Prostate gland (tissue), 2 donors: Measurements from ENCODE around the gene CTH.

Experiments
- POLR2A ChIP-seq: fragments of 450-650 bp; IDR thresholded peaks from one replicate; pipeline ENCODE4 v1.6.1; 2016; ENCODE audit warnings: antibody characterized with exemption, mild to moderate bottlenecking
- POLR2AphosphoS5 ChIP-seq: sonication (generic); formaldehyde crosslinking; IDR thresholded peaks from one replicate; pipeline ENCODE4 v1.6.1; 2017; ENCODE audit warnings: antibody characterized with exemption
- TF ChIP-seq, protein P1 (sequence below), 4 experiments: fragments of 200-600 bp in 2 of 4; fragments of 450-650 bp in 2 of 4; sonication (generic) in 2 of 4; IDR thresholded peaks; 1 replicate in 3 of 4; 2 replicates in 1 of 4; pipeline ENCODE4 v1.5.1; 2016 to 2019; ENCODE audit warnings: antibody characterized with exemption in 4 of 4, mild to moderate bottlenecking in 2 of 4, moderate library complexity in 2 of 4

DNA sequence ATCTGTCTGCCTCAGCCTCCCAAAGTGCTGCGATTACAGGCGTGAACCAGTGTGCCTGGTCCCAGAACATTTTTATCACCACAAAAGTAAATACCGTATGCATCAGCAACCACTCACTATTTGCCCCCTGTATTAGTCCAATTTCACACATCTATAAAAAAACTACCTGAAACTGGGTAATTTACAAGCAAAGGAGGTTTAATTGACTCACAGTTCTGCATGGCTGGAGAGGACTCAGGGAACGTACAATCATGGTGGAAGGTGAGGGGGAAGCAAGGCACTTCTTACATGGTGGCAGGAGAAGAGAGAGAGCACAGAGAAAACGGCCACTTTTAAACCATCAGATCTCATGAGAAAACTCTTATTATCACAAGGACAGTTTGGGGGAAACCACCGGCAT, 25.6 kb upstream of the CTH start:
- TF ChIP-seq, protein P1, sequence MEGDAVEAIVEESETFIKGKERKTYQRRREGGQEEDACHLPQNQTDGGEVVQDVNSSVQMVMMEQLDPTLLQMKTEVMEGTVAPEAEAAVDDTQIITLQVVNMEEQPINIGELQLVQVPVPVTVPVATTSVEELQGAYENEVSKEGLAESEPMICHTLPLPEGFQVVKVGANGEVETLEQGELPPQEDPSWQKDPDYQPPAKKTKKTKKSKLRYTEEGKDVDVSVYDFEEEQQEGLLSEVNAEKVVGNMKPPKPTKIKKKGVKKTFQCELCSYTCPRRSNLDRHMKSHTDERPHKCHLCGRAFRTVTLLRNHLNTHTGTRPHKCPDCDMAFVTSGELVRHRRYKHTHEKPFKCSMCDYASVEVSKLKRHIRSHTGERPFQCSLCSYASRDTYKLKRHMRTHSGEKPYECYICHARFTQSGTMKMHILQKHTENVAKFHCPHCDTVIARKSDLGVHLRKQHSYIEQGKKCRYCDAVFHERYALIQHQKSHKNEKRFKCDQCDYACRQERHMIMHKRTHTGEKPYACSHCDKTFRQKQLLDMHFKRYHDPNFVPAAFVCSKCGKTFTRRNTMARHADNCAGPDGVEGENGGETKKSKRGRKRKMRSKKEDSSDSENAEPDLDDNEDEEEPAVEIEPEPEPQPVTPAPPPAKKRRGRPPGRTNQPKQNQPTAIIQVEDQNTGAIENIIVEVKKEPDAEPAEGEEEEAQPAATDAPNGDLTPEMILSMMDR (IDR thresholded peaks at IDR 0.05): no peak
- TF ChIP-seq POLR2AphosphoS5 (no peak), POLR2A (no peak)
